Heart left ventricle (tissue), 16 donors: ENCODE measurements around the gene CC2D1A. TPM values are rescaled to one million over a fixed set of nuclear protein-coding genes. Genes with fewer than 3 reads are reported as not detected.

Experiments used
- ATAC-seq, 4 donors: fragments of 200-7000 bp; cut with Tn5 transposase; one replicate each; pipeline ENCODE4 v1.9.1; 2020 to 2022; ENCODE audit warnings: moderate library complexity in 4 of 4, mild to moderate bottlenecking in 3 of 4, moderate number of reproducible peaks in 1 of 4
- DNase-seq, 5 donors: peaks; one replicate each; pipeline ENCODE4 v3.0.0-alpha.2; 2020
- H3K27ac ChIP-seq, 12 donors: fragments of 200-600 bp; sonication (generic) in 4 of 12; one replicate each; pipeline versions ENCODE4 v1.5.0 to v1.8.0; 2016 to 2022; ENCODE audit warnings: mild to moderate bottlenecking in 2 of 12
- H3K27me3 ChIP-seq, 9 donors: fragments of 200-600 bp; sonication (generic) in 2 of 9; one replicate each; pipeline versions ENCODE4 v1.5.1 to v1.8.0; 2016 to 2022; ENCODE audit warnings: mild to moderate bottlenecking in 3 of 9
- H3K36me3 ChIP-seq, 9 donors: fragments of 200-600 bp; sonication (generic) in 2 of 9; one replicate each; pipeline versions ENCODE4 v1.5.0 to v1.8.0; 2018 to 2022; ENCODE audit warnings: mild to moderate bottlenecking in 2 of 9
- H3K4me1 ChIP-seq, 12 donors: fragments of 200-600 bp; sonication (generic) in 4 of 12; one replicate each; pipeline versions ENCODE4 v1.5.0 to v1.8.0; 2016 to 2022; ENCODE audit warnings: mild to moderate bottlenecking in 3 of 12
- H3K4me3 ChIP-seq, 12 donors: fragments of 200-600 bp; sonication (generic) in 4 of 12; one replicate each; pipeline versions ENCODE4 v1.5.0 to v1.8.0; 2017 to 2022; ENCODE audit warnings: mild to moderate bottlenecking in 9 of 12, moderate library complexity in 4 of 12
- H3K9me3 ChIP-seq, 12 donors: fragments of 200-600 bp; sonication (generic) in 4 of 12; one replicate each; pipeline versions ENCODE4 v1.5.0 to v1.8.0; 2016 to 2022; ENCODE audit warnings: mild to moderate bottlenecking in 1 of 12
- CTCF ChIP-seq, 12 donors: fragments of 200-600 bp; sonication (generic) in 4 of 12; IDR thresholded peaks; one replicate each; pipeline versions ENCODE4 v1.5.0 to v1.8.0; 2018 to 2022; ENCODE audit warnings: antibody characterized with exemption in 12 of 12, mild to moderate bottlenecking in 5 of 12
- POLR2A ChIP-seq, 2 donors: fragments of 450-650 bp; IDR thresholded peaks; one replicate each; pipeline ENCODE4 v1.6.1; 2017; ENCODE audit warnings: antibody characterized with exemption in 2 of 2, mild to moderate bottlenecking in 2 of 2, moderate library complexity in 2 of 2
- WGBS, 4 donors: extraction: QIAGEN DNeasy Blood & Tissue Kit in 2 of 4; methylation state at CpG; one replicate each; pipeline versions ENCODE4 v1.1.5 to v1.1.7; 2013 to 2018; 5-methylcytosine and 5-hydroxymethylcytosine counted together
- intact Hi-C, 10 donors: fragments of 100-400 bp; cut with DNase I; formaldehyde crosslinking; loops; one replicate each; pipeline versions ENCODE4 v1.11.1 to v1.14.2; 2022
- polyA plus RNA-seq, 2 donors: library from polyadenylated mRNA; stranded (reverse); fragments of 200-250 nt; gene quantifications; one replicate each; pipeline ENCODE4 v1.2.3, GENCODE V29; 2013
- total RNA-seq, 9 donors: library from RNA; depleted of rRNA in 2 of 9; stranded (reverse); fragments of >200 nt in 2 of 9; fragmentation: NEBNext Ultra II Directional in 3 of 9; extraction: Animal tissue kit (Norgen Biotek cat#: 25700) in 3 of 9; gene quantifications; one replicate each; pipeline versions ENCODE4 v1.1.0 to v1.2.4, GENCODE V29; 2016 to 2023
- donor health status: ischemic (EF 13 %, LVEDD 7.1; RV severe dilation, severe dysfunction).
- donor health status: healthy with polysubstance abuse.
- donor health status: DM: no; HTN: yes; CAD: no.
- donor health status: DM: no; HTN: no; CAD: no.
- donor health status: ischemic (EF 25% LVEDD 6.9; RV normal size, moderate dysfunction).
- donor health status: ischemic (EF 25% LVEDD 5.7; RV mildly dilated, moderate dysfunction).
- donor health status: healthy.
- donor health status: DM: yes; HTN: yes; CAD: no.
- donor health status: ischemic (EF 35%, LVEDD 5.7; RV mildly dilated, moderate dysfunction).
- donor health status: nonischemic (EF 11% LVEDD 7.7; RV severe dilation, severe dysfunction).
- donor health status: DM: yes; HTN: yes; CAD: no.
- donor health status: PGD.
- donor health status: ischemic (EF 29% LVEDD 5.4; RV normal size, mild dysfunction).
- donor health status: nonischemic (EF 23%, LVEDD 6.1; RV moderate dilation, normal function).

The CC2D1A gene
- total and polyA plus RNA-seq, 11 donors = 14.4 to 36.3 (median 19.5) TPM

- no peaks in the 10 kb centered on the region for H3K36me3 ChIP-seq
- H3K27ac ChIP-seq = peak overlapping the region in 11 of 12 donors; percentile 83 to 97 (median 95)
- ATAC-seq (no peak), DNase-seq (peak in 1 of 5 donors; percentile 27)
- peaks cover 0 to 10% (median 0%) of the 10 kb centered on the region in 9 donors for H3K27me3 ChIP-seq
- 74 to 86% (median 80%) methylated on average over 13 of the region's 13 CpGs for WGBS, 4 donors
- TF ChIP-seq CTCF (IDR thresholded peaks at IDR 0.05) (no peak), POLR2A (IDR thresholded peaks at IDR 0.05) (no peak)
- peak overlapping the region in 9 of 12 donors; percentile 42 to 64 (median 52) for H3K4me3 ChIP-seq
- intact Hi-C loops = loop anchor here in 8 of 10 donors (1.0 to 10.0 kb wide), 9 partner anchors 10 to 586 kb away; partner anchors contain the start of gene ZSWIM4 (in 1 of the 8)
- peaks cover 0 to 28% (median 14%) of the 10 kb centered on the region in 12 donors for H3K4me1 ChIP-seq
- H3K9me3 ChIP-seq = no peaks in the 10 kb centered on the region
Observed at GRCh38 chr19:13860679-13861391, 45.2 kb upstream of the CC2D1A start.

GRCh38 chr19:13861392-13861713 is 44.6 kb upstream of the CC2D1A start:
- no peaks in the 10 kb centered on the region for H3K36me3 ChIP-seq
- H3K27me3 ChIP-seq = peaks cover 0 to 14% (median 0%) of the 10 kb centered on the region in 9 donors
- H3K9me3 ChIP-seq = no peaks in the 10 kb centered on the region
- H3K27ac ChIP-seq = peak overlapping the region; percentile 81 to 97 (median 94)
- peak in 3 of 5 donors; percentile 47 to 55 (median 48) for DNase-seq
- no peak for TF ChIP-seq POLR2A (IDR thresholded peaks at IDR 0.05)
- TF ChIP-seq CTCF (IDR thresholded peaks at IDR 0.05) = no peak
- peaks cover 0 to 33% (median 19%) of the 10 kb centered on the region in 12 donors for H3K4me1 ChIP-seq
- intact Hi-C loops = loop anchor here in 8 of 10 donors (1.0 to 10.0 kb wide), 8 partner anchors 10 to 587 kb away; partner anchors contain the start of gene ZSWIM4 (in 1 of the 8)
- peak; percentile 4 to 25 (median 8) for ATAC-seq
- WGBS, 4 donors = 23 to 49% (median 30%) methylated on average over 6 to 11 of the region's 11 CpGs
- peak overlapping the region in 11 of 12 donors; percentile 7 to 64 (median 50) for H3K4me3 ChIP-seq

GRCh38 chr19:13861714-13862531 is 44.1 kb upstream of the CC2D1A start:
- peaks cover 0 to 36% (median 20%) of the 10 kb centered on the region in 12 donors for H3K4me1 ChIP-seq

More at GRCh38 chr19:13861714-13862531, 44.1 kb upstream of the CC2D1A start:
- Histone ChIP-seq H3K27me3 (peaks cover 0 to 15% (median 0%) of the 10 kb centered on the region in 9 donors), H3K27ac (peak overlapping the region; percentile 81 to 97 (median 94)), H3K4me3 (peak overlapping the region in 11 of 12 donors; percentile 23 to 64 (median 50)), H3K36me3 (no peaks in the 10 kb centered on the region), H3K9me3 (no peaks in the 10 kb centered on the region)
- DNase-seq (peak; percentile 94 to 96 (median 95)), ATAC-seq (peak; percentile 93 to 95 (median 94))
- intact Hi-C loops = loop anchor here (1.0 to 10.0 kb wide), 14 partner anchors 11 to 587 kb away; partner anchors contain the start of gene ZSWIM4 (in 1 of the 10)
- WGBS, 4 donors = 1 to 3% (median 2%) methylated on average over 21 to 27 of the region's 27 CpGs
- TF ChIP-seq POLR2A (IDR thresholded peaks at IDR 0.05) (peak in 1 of 2 donors; percentile 49), CTCF (IDR thresholded peaks at IDR 0.05) (peak; percentile 95 to 100 (median 98))
